ENCODE data around the gene CCDC182. TPM values are rescaled to one million over a fixed set of nuclear protein-coding genes. Genes with fewer than 3 reads are reported as not detected.

The CCDC182 gene
- total and polyA plus RNA-seq, 2 experiments from 2014 or later = not detected

DNA sequence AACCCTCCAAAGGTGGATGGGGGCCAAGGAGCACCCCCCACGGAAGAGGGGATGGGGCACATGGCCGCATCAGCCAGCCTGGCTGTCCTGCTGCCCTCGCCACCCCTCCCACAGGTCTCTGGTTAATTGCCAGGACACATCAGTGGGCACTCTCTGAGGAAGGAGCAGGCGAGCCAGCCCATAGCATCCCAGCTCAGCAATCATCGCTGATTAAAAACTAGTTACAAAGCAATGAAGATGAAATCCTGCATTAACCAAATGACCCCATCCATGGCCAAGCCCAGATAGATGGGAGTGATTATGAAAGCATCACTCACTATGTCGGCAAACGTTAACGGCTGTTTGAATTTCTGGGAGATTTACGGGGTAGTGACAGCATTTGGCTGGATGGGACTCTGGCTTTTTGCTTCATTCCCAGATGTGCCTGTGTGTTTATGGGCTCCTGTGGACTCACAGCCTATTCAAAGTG, 45.3 kb downstream of the CCDC182 start:
- Histone ChIP-seq H3K27me3 (replicated peaks; ENCODE audit: insufficient read depth) (peaks cover 20% of the 10 kb centered on the region), H3F3A (ENCODE audit: insufficient read depth) (no peaks in the 10 kb centered on the region), H4K20me1 (ENCODE audit: insufficient read depth) (no peaks in the 10 kb centered on the region), H3K27ac (no peak overlapping the region), H3K4me1 (ENCODE audit: insufficient read depth) (no peaks in the 10 kb centered on the region), H3K36me3 (ENCODE audit: low read depth) (no peaks in the 10 kb centered on the region), H3K9ac (no peak overlapping the region), H3K4me2 (ENCODE audit: unreplicated experiment) (no peak overlapping the region), H2AFZ (no peak overlapping the region), H3K9me2 (ENCODE audit: insufficient read depth) (no peaks in the 10 kb centered on the region), H3K4me3 (no peak overlapping the region), H3K79me2 (ENCODE audit: insufficient read depth) (no peaks in the 10 kb centered on the region), H3K9me3 (ENCODE audit: low read depth) (no peaks in the 10 kb centered on the region)
- in situ Hi-C loops (cut with MboI) = no loop called here
- 0 to 1% methylated on average over 9 of the region's 9 CpGs for WGBS, 2 experiments (ENCODE audit: low coverage in 1 of 2, low lambda C conversion rate in 2 of 2, missing lambda C conversion rate in 2 of 2)
- no peak for DNase-seq
- TF ChIP-seq EZH2phosphoT487 (IDR thresholded peaks at IDR 0.05; ENCODE audit: insufficient read depth, low read depth) (no peak), EZH2 (IDR thresholded peaks at IDR 0.05; ENCODE audit: insufficient read depth, poor library complexity, severe bottlenecking) (no peak)

DNA sequence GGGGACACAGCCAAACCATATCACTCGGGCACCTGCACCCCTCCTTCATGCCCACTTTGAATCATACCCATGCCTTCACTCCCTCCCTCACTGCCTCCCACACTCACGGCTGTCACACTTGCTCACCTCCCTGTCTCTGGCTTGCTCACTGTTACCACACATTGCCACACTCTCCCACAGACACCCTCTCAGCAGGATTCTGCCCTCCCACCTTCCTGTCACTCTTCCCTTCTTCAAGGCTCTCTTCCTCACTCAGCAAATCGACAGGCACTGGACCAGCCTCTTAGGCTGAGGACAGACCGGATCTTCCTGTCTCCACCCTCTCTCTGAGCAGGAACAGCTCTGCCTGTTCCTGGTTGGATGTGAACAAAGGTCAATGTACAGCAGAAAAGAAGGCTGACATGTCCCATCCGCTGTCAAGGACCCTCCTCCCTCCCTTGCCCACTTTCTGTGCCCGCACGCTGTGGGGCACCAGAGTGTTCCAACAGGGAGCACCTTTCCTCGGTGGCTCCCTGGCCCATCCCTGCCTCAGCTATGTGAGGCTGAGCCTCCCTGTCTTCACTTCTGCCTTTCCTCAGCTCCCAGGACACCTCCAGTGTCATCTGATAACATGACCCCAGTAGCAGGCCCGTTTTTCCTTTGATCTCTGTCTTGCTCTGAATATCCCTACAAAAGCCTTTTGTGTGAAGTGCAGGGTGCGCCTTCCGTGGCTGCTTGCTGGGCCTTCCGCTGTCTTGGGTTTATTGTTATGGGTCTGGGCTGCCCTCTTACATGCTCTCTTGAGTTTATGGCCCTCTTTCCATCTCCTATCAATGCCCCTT, 47.0 kb downstream of the CCDC182 start:
- Histone ChIP-seq H3K27ac (no peak overlapping the region), H3K4me3 (no peak overlapping the region), H3F3A (ENCODE audit: insufficient read depth) (no peaks in the 10 kb centered on the region), H3K9me3 (ENCODE audit: low read depth) (no peaks in the 10 kb centered on the region), H3K4me1 (ENCODE audit: insufficient read depth) (no peaks in the 10 kb centered on the region), H2AFZ (no peak overlapping the region), H4K20me1 (ENCODE audit: insufficient read depth) (no peaks in the 10 kb centered on the region), H3K36me3 (ENCODE audit: low read depth) (no peaks in the 10 kb centered on the region), H3K79me2 (ENCODE audit: insufficient read depth) (no peaks in the 10 kb centered on the region), H3K9me2 (ENCODE audit: insufficient read depth) (0 out of 2 replicates have a peak, but pooled peaks cover 2% of the 10 kb centered on the region), H3K27me3 (replicated peaks; ENCODE audit: insufficient read depth) (peaks cover 26% of the 10 kb centered on the region), H3K4me2 (ENCODE audit: unreplicated experiment) (no peak overlapping the region), H3K9ac (no peak overlapping the region)
- DNase-seq = no peak
- WGBS, 2 experiments (ENCODE audit: low coverage in 1 of 2, low lambda C conversion rate in 2 of 2, missing lambda C conversion rate in 2 of 2) = 55 to 67% methylated on average over 12 of the region's 12 CpGs
- in situ Hi-C loops (cut with MboI) = no loop called here
- no peak for TF ChIP-seq EZH2 (IDR thresholded peaks at IDR 0.05; ENCODE audit: insufficient read depth, poor library complexity, severe bottlenecking)
- TF ChIP-seq EZH2phosphoT487 (IDR thresholded peaks at IDR 0.05; ENCODE audit: insufficient read depth, low read depth) = no peak

DNA sequence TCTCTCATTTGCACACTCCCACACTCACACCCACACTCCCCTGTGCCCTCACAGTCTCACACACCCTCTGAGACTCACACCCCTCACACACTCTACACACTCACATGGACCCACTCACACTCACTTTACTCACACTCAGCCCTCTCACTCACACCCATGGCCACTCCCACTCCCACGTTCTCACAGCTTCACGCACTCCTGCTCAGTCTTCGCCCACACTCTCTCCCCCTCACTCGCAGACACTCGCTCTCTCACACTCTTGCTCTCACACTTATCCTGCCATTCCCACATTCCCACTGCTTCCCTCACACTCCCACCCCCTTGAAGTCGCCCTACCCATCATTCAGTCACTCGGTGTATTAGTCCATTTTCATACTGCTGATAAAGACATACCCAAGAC, 47.9 kb downstream of the CCDC182 start:
- H3K4me2 ChIP-seq (ENCODE audit: unreplicated experiment) = no peak overlapping the region
- peaks cover 26% of the 10 kb centered on the region for H3K27me3 ChIP-seq (replicated peaks; ENCODE audit: insufficient read depth)
- H3F3A ChIP-seq (ENCODE audit: insufficient read depth) = no peaks in the 10 kb centered on the region
- DNase-seq = no peak
- TF ChIP-seq EZH2phosphoT487 (IDR thresholded peaks at IDR 0.05; ENCODE audit: insufficient read depth, low read depth) = no peak
- TF ChIP-seq EZH2 (IDR thresholded peaks at IDR 0.05; ENCODE audit: insufficient read depth, poor library complexity, severe bottlenecking) = no peak
- no peak overlapping the region for H2AFZ ChIP-seq
- H3K79me2 ChIP-seq (ENCODE audit: insufficient read depth) = no peaks in the 10 kb centered on the region
- H3K9me2 ChIP-seq (ENCODE audit: insufficient read depth) = 0 out of 2 replicates have a peak, but pooled peaks cover 2% of the 10 kb centered on the region
- no peak overlapping the region for H3K9ac ChIP-seq
- no peak overlapping the region for H3K4me3 ChIP-seq
- H4K20me1 ChIP-seq (ENCODE audit: insufficient read depth) = no peaks in the 10 kb centered on the region
- no peaks in the 10 kb centered on the region for H3K9me3 ChIP-seq (ENCODE audit: low read depth)
- no peaks in the 10 kb centered on the region for H3K36me3 ChIP-seq (ENCODE audit: low read depth)
- 59 to 69% methylated on average over 7 of the region's 7 CpGs for WGBS, 2 experiments (ENCODE audit: low coverage in 1 of 2, low lambda C conversion rate in 2 of 2, missing lambda C conversion rate in 2 of 2)
- in situ Hi-C loops (cut with MboI) = no loop called here
- no peaks in the 10 kb centered on the region for H3K4me1 ChIP-seq (ENCODE audit: insufficient read depth)
- no peak overlapping the region for H3K27ac ChIP-seq

DNA sequence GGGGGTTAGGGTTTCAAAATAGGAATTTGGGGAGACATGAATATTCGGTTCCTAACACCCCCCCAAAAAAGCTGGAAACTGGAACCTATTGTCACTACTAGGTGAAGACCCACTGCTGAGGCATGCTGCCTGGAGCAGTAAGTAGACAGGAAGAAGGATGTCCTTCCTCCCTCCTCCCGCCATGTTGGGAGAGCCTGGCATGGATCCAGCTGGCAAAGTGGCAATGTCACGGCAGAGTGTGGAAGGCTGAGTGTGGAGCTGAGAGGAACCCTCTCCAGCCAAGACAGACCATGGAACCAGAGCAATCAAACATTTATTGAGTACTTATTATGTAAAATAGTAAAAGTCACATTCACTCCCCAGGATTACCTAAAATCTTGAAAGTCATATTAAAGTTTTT, 49.0 kb downstream of the CCDC182 start:
- in situ Hi-C loops (cut with MboI) = no loop called here
- Histone ChIP-seq H3K4me3 (no peak overlapping the region), H2AFZ (no peak overlapping the region), H3K4me2 (ENCODE audit: unreplicated experiment) (no peak overlapping the region), H3K9me2 (ENCODE audit: insufficient read depth) (0 out of 2 replicates have a peak, but pooled peaks cover 2% of the 10 kb centered on the region), H3K9me3 (ENCODE audit: low read depth) (no peaks in the 10 kb centered on the region), H3K27ac (no peak overlapping the region), H4K20me1 (ENCODE audit: insufficient read depth) (no peaks in the 10 kb centered on the region), H3K79me2 (ENCODE audit: insufficient read depth) (no peaks in the 10 kb centered on the region), H3K36me3 (ENCODE audit: low read depth) (no peaks in the 10 kb centered on the region), H3K4me1 (ENCODE audit: insufficient read depth) (no peaks in the 10 kb centered on the region), H3K9ac (no peak overlapping the region), H3K27me3 (replicated peaks; ENCODE audit: insufficient read depth) (peaks cover 26% of the 10 kb centered on the region), H3F3A (ENCODE audit: insufficient read depth) (no peaks in the 10 kb centered on the region)
- WGBS, 2 experiments (ENCODE audit: low coverage in 1 of 2, low lambda C conversion rate in 2 of 2, missing lambda C conversion rate in 2 of 2) = 48 to 56% methylated on average over 3 of the region's 3 CpGs
- no peak for DNase-seq
- TF ChIP-seq EZH2 (IDR thresholded peaks at IDR 0.05; ENCODE audit: insufficient read depth, poor library complexity, severe bottlenecking) (no peak), EZH2phosphoT487 (IDR thresholded peaks at IDR 0.05; ENCODE audit: insufficient read depth, low read depth) (no peak)

Small RNA genes within 50 kb of the gene (small RNA-seq; reads per million reads assigned to genes)
- gene RN7SKP94 (ENCODE audit: low read depth, low replicate concordance) = not detected

Other genes starting within 250 kb of the CCDC182 start
- 24.8 and 33.4 TPM in 2 replicates for gene MRPS23, start 104.7 kb upstream of the CCDC182 start, total RNA-seq (2014; rRNA removed; shearing (Covaris generic))
- gene MRPS23, start 104.7 kb upstream of the CCDC182 start, polyA plus RNA-seq (2016; fragmentation: Nextera tagmentation; extraction: Ambion mirVana) = 60.5 and 61.1 TPM in 2 replicates
- gene CUEDC1, start 210.1 kb upstream of the CCDC182 start, total RNA-seq (2014; rRNA removed; shearing (Covaris generic)) = 11.1 and 18.8 TPM in 2 replicates
- 13.6 and 15.5 TPM in 2 replicates for gene CUEDC1, start 210.1 kb upstream of the CCDC182 start, polyA plus RNA-seq (2016; fragmentation: Nextera tagmentation; extraction: Ambion mirVana)
- gene VEZF1, start 243.0 kb upstream of the CCDC182 start, total RNA-seq (2014; rRNA removed; shearing (Covaris generic)) = 45.5 and 51.9 TPM in 2 replicates
- 30.5 and 32.2 TPM in 2 replicates for gene VEZF1, start 243.0 kb upstream of the CCDC182 start, polyA plus RNA-seq (2016; fragmentation: Nextera tagmentation; extraction: Ambion mirVana)